H1 (cell line): ENCODE data around the gene PDLIM3. TPM values are rescaled to one million over a fixed set of nuclear protein-coding genes. Genes with fewer than 3 reads are reported as not detected.

Experiments used
- CTCF ChIA-PET: fragments of 300-600 bp; sonication (Branson Sonifier 250); formaldehyde crosslinking; loops from one replicate; lab custom pipeline; 2021; ENCODE audit not compliant: partially characterized antibody; lab: Charles Lee
- POLR2A ChIA-PET: fragments of 300-600 bp; sonication (Branson Sonifier 250); formaldehyde crosslinking; loops from one replicate; lab custom pipeline; 2021; ENCODE audit warnings: inconsistent platforms; ENCODE audit not compliant: partially characterized antibody; lab: Charles Lee
- DNase-seq, 2 experiments: peaks; one replicate each; pipeline versions ENCODE4 v3.0.0 to v3.0.0-alpha.2; 2010 to 2022; ENCODE audit warnings: low spot score in 2 of 2, low read depth in 1 of 2, mixed read lengths in 1 of 2
- FAIRE-seq: peaks from 2 replicates; lab custom pipeline; 2011; peaks lifted over from hg19 to GRCh38; lab: Jason Lieb, UNC
- H2AFZ ChIP-seq: 2 replicates; pipeline ENCODE4 v1.8.1; 2012; ENCODE audit warnings: low read length, inconsistent platforms
- H2AK5ac ChIP-seq: 2 replicates; pipeline ENCODE4 v1.6.1; 2013; ENCODE audit warnings: low read depth, low read length
- H2BK120ac ChIP-seq: replicated peaks from 2 replicates; pipeline ENCODE3; 2013; ENCODE audit warnings: low read depth, low read length, inconsistent platforms
- H2BK12ac ChIP-seq: 2 replicates; pipeline ENCODE4 v1.6.1; 2013; ENCODE audit warnings: low read depth, low read length
- H2BK15ac ChIP-seq: 2 replicates; pipeline ENCODE4 v1.6.1; 2013; ENCODE audit warnings: low read length
- H2BK20ac ChIP-seq: 2 replicates; pipeline ENCODE4 v1.6.1; 2013; ENCODE audit warnings: low read length
- H2BK5ac ChIP-seq: 2 replicates; pipeline ENCODE4 v1.6.1; 2013; ENCODE audit warnings: low read depth, low read length
- H3K14ac ChIP-seq: 2 replicates; pipeline ENCODE4 v1.6.1; 2013; ENCODE audit warnings: inconsistent platforms; ENCODE audit not compliant: insufficient read length
- H3K18ac ChIP-seq: 2 replicates; pipeline ENCODE4 v1.6.1; 2013; ENCODE audit warnings: low read length; ENCODE audit errors: extremely low read depth
- H3K23ac ChIP-seq: 2 replicates; pipeline ENCODE4 v1.6.1; 2013; ENCODE audit warnings: inconsistent platforms; ENCODE audit not compliant: insufficient read length
- H3K23me2 ChIP-seq: 2 replicates; pipeline ENCODE4 v1.6.1; 2013; ENCODE audit warnings: low read depth, low read length
- H3K27ac ChIP-seq: 2 replicates; pipeline ENCODE4 v1.6.1; 2011; ENCODE audit warnings: low read depth, low read length, inconsistent platforms
- H3K27me3 ChIP-seq, 4 experiments: replicated peaks in 1 of 4; 1 replicate in 1 of 4; 2 replicates in 3 of 4; pipeline versions ENCODE4 v1.6.1 to v1.8.1; 2011 to 2013; ENCODE audit warnings: low read length in 3 of 4, mild to moderate bottlenecking in 3 of 4, inconsistent platforms in 2 of 4, mixed read lengths in 2 of 4, moderate library complexity in 1 of 4; ENCODE audit not compliant: control insufficient read depth in 3 of 4, insufficient read depth in 3 of 4; ENCODE audit errors: extremely low read depth in 1 of 4
- H3K36me3 ChIP-seq, 4 experiments: 2 replicates each; pipeline versions ENCODE4 v1.6.1 to v1.8.1; 2011 to 2013; ENCODE audit warnings: mild to moderate bottlenecking in 4 of 4, low read length in 3 of 4, moderate library complexity in 2 of 4, control low read depth in 1 of 4, inconsistent platforms in 1 of 4; ENCODE audit not compliant: insufficient read depth in 4 of 4, control insufficient read depth in 2 of 4
- H3K4ac ChIP-seq: replicated peaks from 2 replicates; pipeline ENCODE3; 2013; ENCODE audit warnings: low read length, low read depth, mixed read lengths, inconsistent platforms; ENCODE audit not compliant: insufficient read length
- H3K4me1 ChIP-seq, 4 experiments: replicated peaks in 1 of 4; 1 replicate in 1 of 4; 2 replicates in 3 of 4; pipeline versions ENCODE4 v1.6.1 to v1.8.1; 2011 to 2013; ENCODE audit warnings: low read length in 3 of 4, inconsistent platforms in 2 of 4, mixed read lengths in 1 of 4; ENCODE audit not compliant: insufficient read depth in 4 of 4, control insufficient read depth in 3 of 4
- H3K4me2 ChIP-seq, 2 experiments: 2 replicates each; pipeline versions ENCODE4 v1.6.1 to v1.8.1; 2011 to 2013; ENCODE audit warnings: low read depth in 2 of 2, low read length in 2 of 2, control low read depth in 1 of 2, inconsistent platforms in 1 of 2, mild to moderate bottlenecking in 1 of 2; ENCODE audit not compliant: insufficient read depth in 1 of 2
- H3K4me3 ChIP-seq, 4 experiments: fragments of 200-600, 300-600 bp in 1 of 4; sonication (generic), shearing (Covaris generic), sonication (Bioruptor Twin) in 1 of 4; 2 replicates each; pipeline versions ENCODE4 v1.5.1 to v1.8.1; 2011 to 2016; ENCODE audit warnings: low read length in 4 of 4, low read depth in 3 of 4, control low read depth in 2 of 4, inconsistent platforms in 2 of 4, mild to moderate bottlenecking in 2 of 4, mixed read lengths in 1 of 4, moderate library complexity in 1 of 4; ENCODE audit not compliant: insufficient read depth in 2 of 4; ENCODE audit errors: extremely low read depth in 1 of 4
- H3K56ac ChIP-seq: replicated peaks from 2 replicates; pipeline ENCODE3; 2013; ENCODE audit warnings: low read depth, mild to moderate bottlenecking, mixed read lengths, low read length, inconsistent platforms; ENCODE audit not compliant: insufficient read length
- H3K79me1 ChIP-seq: 2 replicates; pipeline ENCODE4 v1.6.1; 2013; ENCODE audit warnings: low read depth, low read length, control low read depth
- H3K79me2 ChIP-seq, 2 experiments: 2 replicates each; pipeline versions ENCODE4 v1.6.1 to v1.8.1; 2012 to 2013; ENCODE audit warnings: low read length in 2 of 2, mild to moderate bottlenecking in 2 of 2, inconsistent platforms in 1 of 2; ENCODE audit not compliant: insufficient read depth in 2 of 2, control insufficient read depth in 1 of 2
- H3K9ac ChIP-seq, 4 experiments: replicated peaks in 1 of 4; 1 replicate in 1 of 4; 2 replicates in 3 of 4; pipeline versions ENCODE4 v1.6.1 to v1.8.1; 2011 to 2013; ENCODE audit warnings: low read depth in 3 of 4, low read length in 3 of 4, control low read depth in 2 of 4, mild to moderate bottlenecking in 2 of 4, moderate library complexity in 2 of 4, inconsistent platforms in 1 of 4; ENCODE audit errors: extremely low read depth in 1 of 4
- H3K9me3 ChIP-seq, 2 experiments: 2 replicates each; pipeline versions ENCODE4 v1.6.1 to v1.8.1; 2012 to 2013; ENCODE audit warnings: mild to moderate bottlenecking in 2 of 2, moderate library complexity in 2 of 2, control low read depth in 1 of 2, inconsistent platforms in 1 of 2, low read depth in 1 of 2, low read length in 1 of 2, mixed read lengths in 1 of 2; ENCODE audit not compliant: insufficient read depth in 2 of 2
- H4K20me1 ChIP-seq, 2 experiments: replicated peaks in 1 of 2; 2 replicates each; pipeline versions ENCODE3 to v1.8.1; 2011 to 2013; ENCODE audit warnings: inconsistent platforms in 2 of 2, low read length in 2 of 2, mild to moderate bottlenecking in 1 of 2; ENCODE audit not compliant: insufficient read depth in 2 of 2, control insufficient read depth in 1 of 2
- H4K5ac ChIP-seq: 2 replicates; pipeline ENCODE4 v1.6.1; 2013; ENCODE audit warnings: low read length, low read depth, mixed read lengths, inconsistent platforms; ENCODE audit not compliant: insufficient read length
- H4K8ac ChIP-seq: 2 replicates; pipeline ENCODE4 v1.8.0; 2013; ENCODE audit warnings: mild to moderate bottlenecking, moderate library complexity, low read length, inconsistent platforms; ENCODE audit not compliant: insufficient read depth; ENCODE audit errors: extremely low read depth
- H4K91ac ChIP-seq: replicated peaks from 2 replicates; pipeline ENCODE3; 2013; ENCODE audit warnings: low read length, mixed read lengths, inconsistent platforms; ENCODE audit not compliant: insufficient read length
- CBX5 ChIP-seq: fragments of 300-800, 300-1000 bp; sonication (generic); IDR thresholded peaks from 2 replicates; pipeline ENCODE4 v1.7.1; 2016; ENCODE audit warnings: antibody characterized with exemption, low read length, low read depth
- CEBPB ChIP-seq: IDR thresholded peaks from 2 replicates; pipeline ENCODE4 v1.6.1; 2012; ENCODE audit warnings: low read depth, low read length
- CHD1 ChIP-seq: IDR thresholded peaks from 2 replicates; pipeline ENCODE4 v1.6.1; 2012; ENCODE audit warnings: low read depth, low read length, improper control_type of control experiment
- EZH2 ChIP-seq: fragments of 200-600 bp; sonication (generic); IDR thresholded peaks from 2 replicates; pipeline ENCODE4 v1.7.1; 2012; ENCODE audit warnings: low read depth, mild to moderate bottlenecking, moderate library complexity, low read length, inconsistent platforms; ENCODE audit not compliant: severe bottlenecking
- FOSL1 ChIP-seq: IDR thresholded peaks from 2 replicates; pipeline ENCODE4 v1.6.1; 2011; ENCODE audit warnings: mild to moderate bottlenecking, low read depth, low read length, moderate library complexity; ENCODE audit not compliant: insufficient read depth
- KDM5A ChIP-seq: fragments of 200-600 bp; IDR thresholded peaks from 2 replicates; pipeline ENCODE4 v1.7.1; 2012; ENCODE audit warnings: mild to moderate bottlenecking, low read length, inconsistent platforms, mixed read lengths
- RFX5 ChIP-seq: IDR thresholded peaks from 2 replicates; pipeline ENCODE4 v1.6.1; 2011; ENCODE audit warnings: low read depth, low read length, improper control_type of control experiment, borderline replicate concordance
- SRF ChIP-seq: IDR thresholded peaks from 2 replicates; pipeline ENCODE4 v1.6.1; 2011; ENCODE audit warnings: mild to moderate bottlenecking, low read depth, low read length, moderate library complexity
- ZNF274 ChIP-seq: IDR thresholded peaks from 2 replicates; pipeline ENCODE4 v1.7.0; 2012; ENCODE audit warnings: low read length, borderline replicate concordance; ENCODE audit errors: extremely low read depth
- WGBS, 2 experiments: shearing (Covaris generic) in 1 of 2; methylation state at CpG; one replicate each; pipeline versions ENCODE4 v1.1.6 to v1.1.7; 2013 to 2015; ENCODE audit warnings: low lambda C conversion rate in 2 of 2, mixed read lengths in 2 of 2, inconsistent platforms in 1 of 2, low coverage in 1 of 2, missing lambda C conversion rate in 1 of 2; ENCODE audit not compliant: insufficient replicate concordance in 2 of 2, insufficient coverage in 1 of 2, insufficient read length in 1 of 2; ENCODE audit errors: extremely low coverage in 1 of 2, missing lambda C conversion rate in 1 of 2; 5-methylcytosine and 5-hydroxymethylcytosine counted together
- polyA plus RNA-seq, 7 experiments: library from polyadenylated mRNA; depleted of rRNA in 3 of 7; stranded (reverse) in 5 of 7; unstranded in 2 of 7; fragments of >200 nt in 5 of 7; fragments of 200-250 nt in 2 of 7; gene quantifications; 1 replicate in 5 of 7; 2 replicates in 1 of 7; 4 replicates in 1 of 7; pipeline versions ENCODE4 v1.2.1 to v1.2.3, GENCODE V29; 2011 to 2013; ENCODE audit warnings: missing spikeins in 2 of 7, mixed read lengths in 2 of 7
- total RNA-seq: library from RNA; stranded (reverse); fragmentation: NEBNext Ultra II Directional; extraction: Animal tissue kit (Norgen Biotek cat#: 25700); gene quantifications from 2 replicates; pipeline ENCODE4 v1.2.1, GENCODE V29; 2021
- TF ChIP-seq, protein P1 (sequence below): IDR thresholded peaks from 2 replicates; pipeline ENCODE4 v1.6.1; 2012; ENCODE audit warnings: low read length, inconsistent platforms

Gene PDLIM3
- total and polyA plus RNA-seq, 2 of the 8 experiments (the other 6 are each of a cell fraction or from before 2014, with no cell fraction given): 7.6 to 8.1 TPM

DNA sequence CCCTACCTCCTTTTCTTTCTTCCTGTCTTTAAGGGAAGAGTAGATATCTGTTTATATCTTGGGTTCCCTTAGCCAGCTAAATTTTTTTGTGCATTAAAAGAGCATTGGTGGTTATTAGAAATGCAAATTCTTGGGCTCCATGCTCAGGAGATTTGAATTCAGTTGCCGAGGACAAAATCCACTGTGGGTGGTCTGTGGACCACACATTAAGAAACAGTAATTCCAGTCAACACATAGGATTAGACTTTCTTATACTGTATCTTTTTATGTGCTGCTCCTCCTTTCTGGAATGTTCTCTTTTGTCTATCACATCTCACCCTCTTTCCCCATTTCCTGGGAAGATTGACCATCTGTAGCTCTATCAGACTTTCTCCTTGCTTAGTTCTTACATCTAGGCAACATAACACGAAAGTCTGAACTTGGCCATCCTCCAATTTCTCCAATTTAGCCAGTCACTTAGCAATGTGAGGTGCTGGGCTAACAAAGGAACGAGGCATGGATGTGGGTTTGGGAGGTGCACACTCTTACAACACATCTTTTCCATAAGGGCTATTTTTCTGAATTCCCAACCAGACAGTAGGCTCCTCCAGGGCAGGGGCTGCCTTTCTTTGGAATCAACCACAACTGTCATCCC lies 5.3 kb upstream of the PDLIM3 start:
- WGBS, 2 experiments: 91% methylated on average over 3 of the region's 3 CpGs; no CpG with 5 or more reads in 1 of the 2 experiments
- H4K8ac ChIP-seq: no peak overlapping the region
- no peak overlapping the region for H2BK5ac ChIP-seq
- ChIA-PET CTCF (interaction anchor here (0.8 to 2.2 kb wide), 2 partner anchors 19 to 58 kb away, joined by 3 to 7 read pairs; no protein-coding TSS in a partner anchor), POLR2A (no interaction called here)
- no peak overlapping the region for H3K56ac ChIP-seq
- H2BK20ac ChIP-seq: no peak overlapping the region
- FAIRE-seq: no peak
- H4K5ac ChIP-seq: no peak overlapping the region
- no peaks in the 10 kb centered on the region for H3K79me1 ChIP-seq
- H4K91ac ChIP-seq: no peak overlapping the region
- no peak overlapping the region for H3K27ac ChIP-seq
- TF ChIP-seq ZNF274 (no peak), FOSL1 (no peak), KDM5A (no peak), CHD1 (no peak), SRF (no peak), CBX5 (no peak), CEBPB (no peak), RFX5 (no peak), EZH2 (no peak)
- TF ChIP-seq, protein P1, sequence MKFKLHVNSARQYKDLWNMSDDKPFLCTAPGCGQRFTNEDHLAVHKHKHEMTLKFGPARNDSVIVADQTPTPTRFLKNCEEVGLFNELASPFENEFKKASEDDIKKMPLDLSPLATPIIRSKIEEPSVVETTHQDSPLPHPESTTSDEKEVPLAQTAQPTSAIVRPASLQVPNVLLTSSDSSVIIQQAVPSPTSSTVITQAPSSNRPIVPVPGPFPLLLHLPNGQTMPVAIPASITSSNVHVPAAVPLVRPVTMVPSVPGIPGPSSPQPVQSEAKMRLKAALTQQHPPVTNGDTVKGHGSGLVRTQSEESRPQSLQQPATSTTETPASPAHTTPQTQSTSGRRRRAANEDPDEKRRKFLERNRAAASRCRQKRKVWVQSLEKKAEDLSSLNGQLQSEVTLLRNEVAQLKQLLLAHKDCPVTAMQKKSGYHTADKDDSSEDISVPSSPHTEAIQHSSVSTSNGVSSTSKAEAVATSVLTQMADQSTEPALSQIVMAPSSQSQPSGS: no peak
- no peak overlapping the region for H2AFZ ChIP-seq
- no peaks in the 10 kb centered on the region; the same call in 1 of the 2 replicates for H3K23me2 ChIP-seq
- H4K20me1 ChIP-seq: no peaks in the 10 kb centered on the region
- no peak overlapping the region for H3K4ac ChIP-seq
- H3K27me3 ChIP-seq: peaks cover 3 to 16% (median 12%) of the 10 kb centered on the region in 4 experiments; a peak in 6 of 7 replicates
- no peaks in the 10 kb centered on the region for H3K36me3 ChIP-seq
- no peak overlapping the region for H2BK12ac ChIP-seq
- no peak overlapping the region for H3K4me2 ChIP-seq
- no peak for DNase-seq
- H3K9ac ChIP-seq: no peak overlapping the region
- H3K4me3 ChIP-seq: no peak overlapping the region
- H3K4me1 ChIP-seq: peaks cover 0 to 9% (median 4%) of the 10 kb centered on the region in 4 experiments; a peak in 3 of 7 replicates
- no peaks in the 10 kb centered on the region for H3K79me2 ChIP-seq
- no peak overlapping the region for H2BK15ac ChIP-seq
- H2BK120ac ChIP-seq: no peak overlapping the region
- H3K14ac ChIP-seq: no peak overlapping the region
- H3K9me3 ChIP-seq: no peaks in the 10 kb centered on the region
- H2AK5ac ChIP-seq: 0 out of 2 replicates have a peak overlapping the region, but pooled peaks have one; percentile 15
- no peak overlapping the region for H3K18ac ChIP-seq
- H3K23ac ChIP-seq: no peak overlapping the region
